Measurements from ENCODE around the gene FES.

DNA sequence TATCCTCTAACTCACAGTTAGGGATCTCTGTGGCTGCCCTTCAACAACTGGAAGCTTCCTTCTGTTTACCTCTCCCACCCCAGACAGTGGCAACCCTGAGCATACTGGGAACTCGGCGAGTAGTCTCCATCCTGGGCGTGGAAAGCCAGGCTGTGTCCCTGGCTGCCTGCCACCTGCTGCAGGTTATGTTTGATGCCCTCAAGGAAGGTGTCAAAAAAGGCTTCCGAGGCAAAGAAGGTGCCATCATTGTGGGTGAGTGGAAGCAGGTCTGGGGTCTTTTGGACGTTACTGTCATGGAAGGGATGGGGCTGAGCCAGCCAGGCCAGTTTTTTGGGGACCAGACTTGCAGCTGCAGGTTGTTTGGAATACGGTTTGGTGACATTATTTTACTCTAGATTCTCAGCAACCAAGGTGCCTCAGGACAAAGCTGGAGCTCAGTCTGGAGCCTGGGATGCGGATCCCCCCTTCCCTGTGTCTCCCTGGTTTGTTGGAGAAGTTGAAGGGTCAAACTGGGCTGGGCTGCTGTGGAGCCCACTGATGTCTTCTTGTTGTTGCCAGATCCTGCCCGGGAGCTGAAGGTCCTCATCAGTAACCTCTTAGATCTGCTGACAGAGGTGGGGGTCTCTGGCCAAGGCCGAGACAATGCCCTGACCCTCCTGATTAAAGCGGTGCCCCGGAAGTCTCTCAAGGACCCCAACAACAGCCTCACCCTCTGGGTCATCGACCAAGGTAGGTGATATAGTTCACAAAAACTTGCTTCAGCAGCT lies 58.2 kb downstream of the FES start:
- TF ChIP-seq, protein P1, sequence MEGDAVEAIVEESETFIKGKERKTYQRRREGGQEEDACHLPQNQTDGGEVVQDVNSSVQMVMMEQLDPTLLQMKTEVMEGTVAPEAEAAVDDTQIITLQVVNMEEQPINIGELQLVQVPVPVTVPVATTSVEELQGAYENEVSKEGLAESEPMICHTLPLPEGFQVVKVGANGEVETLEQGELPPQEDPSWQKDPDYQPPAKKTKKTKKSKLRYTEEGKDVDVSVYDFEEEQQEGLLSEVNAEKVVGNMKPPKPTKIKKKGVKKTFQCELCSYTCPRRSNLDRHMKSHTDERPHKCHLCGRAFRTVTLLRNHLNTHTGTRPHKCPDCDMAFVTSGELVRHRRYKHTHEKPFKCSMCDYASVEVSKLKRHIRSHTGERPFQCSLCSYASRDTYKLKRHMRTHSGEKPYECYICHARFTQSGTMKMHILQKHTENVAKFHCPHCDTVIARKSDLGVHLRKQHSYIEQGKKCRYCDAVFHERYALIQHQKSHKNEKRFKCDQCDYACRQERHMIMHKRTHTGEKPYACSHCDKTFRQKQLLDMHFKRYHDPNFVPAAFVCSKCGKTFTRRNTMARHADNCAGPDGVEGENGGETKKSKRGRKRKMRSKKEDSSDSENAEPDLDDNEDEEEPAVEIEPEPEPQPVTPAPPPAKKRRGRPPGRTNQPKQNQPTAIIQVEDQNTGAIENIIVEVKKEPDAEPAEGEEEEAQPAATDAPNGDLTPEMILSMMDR (IDR thresholded peaks at IDR 0.05; ENCODE audit: low read length), result no peak
- no peak for TF ChIP-seq EZH2 (IDR thresholded peaks at IDR 0.05; ENCODE audit: borderline replicate concordance, low read length)

Data from OCI-LY1 (cell line).